K562 (cell line): ENCODE results near the gene DNAJC6. TPM values are rescaled to one million over a fixed set of nuclear protein-coding genes. Genes with fewer than 3 reads are reported as not detected.

ENCODE experiments used
- BMI1 ChIP-seq: fragments of 150-350 bp; IDR thresholded peaks from 2 replicates; pipeline ENCODE4 v1.6.1; 2014; ENCODE audit warnings: low read length
- CREB3L1 ChIP-seq: fragments of 450-650 bp; IDR thresholded peaks from 2 replicates; pipeline ENCODE4 v1.6.1; 2014; ENCODE audit warnings: low read depth, mild to moderate bottlenecking, moderate library complexity, borderline replicate concordance
- ELK3 ChIP-seq: fragments of 450-650 bp; formaldehyde crosslinking; IDR thresholded peaks from 2 replicates; pipeline ENCODE4 v1.4.0; 2020; ENCODE audit warnings: mild to moderate bottlenecking
- FOXO4 ChIP-seq: fragments of 450-650 bp; formaldehyde crosslinking; IDR thresholded peaks from 2 replicates; pipeline ENCODE4 v1.4.0; 2020; ENCODE audit warnings: mild to moderate bottlenecking, moderate library complexity
- HBP1 ChIP-seq: fragments of 450-650 bp; formaldehyde crosslinking; IDR thresholded peaks from 2 replicates; pipeline ENCODE4 v1.4.0; 2022; ENCODE audit warnings: missing genetic modification characterization
- ILF3 ChIP-seq: fragments of 450-650 bp; IDR thresholded peaks from 2 replicates; pipeline ENCODE4 v1.6.1; 2018; ENCODE audit warnings: antibody characterized with exemption, mild to moderate bottlenecking, moderate library complexity, borderline replicate concordance
- KDM4B ChIP-seq, 2 experiments: fragments of 450-650 bp in 1 of 2; sonication (generic) in 1 of 2; IDR thresholded peaks; 2 replicates each; pipeline ENCODE4 v1.6.1; 2016 to 2017; ENCODE audit warnings: borderline replicate concordance in 2 of 2, antibody characterized with exemption in 1 of 2, low read depth in 1 of 2, mild to moderate bottlenecking in 1 of 2
- KDM5B ChIP-seq: fragments of 200-600 bp; sonication (generic); IDR thresholded peaks from 2 replicates; pipeline ENCODE4 v1.6.1; 2012; ENCODE audit warnings: low read depth, mild to moderate bottlenecking, moderate library complexity, low read length, control low read depth, inconsistent platforms; ENCODE audit not compliant: insufficient replicate concordance
- MAFG ChIP-seq: fragments of 450-650 bp; conservative IDR thresholded peaks from 2 replicates; pipeline ENCODE4 v1.6.1; 2016; ENCODE audit warnings: missing genetic modification characterization, missing compliant biosample characterization
- MXI1 ChIP-seq: IDR thresholded peaks from 2 replicates; pipeline ENCODE4 v1.6.1; 2011; ENCODE audit warnings: low read depth, mild to moderate bottlenecking, improper control_type of control experiment, low read length
- TCF7L2 ChIP-seq: fragments of 150-350 bp; IDR thresholded peaks from 2 replicates; pipeline ENCODE4 v1.6.1; 2016; ENCODE audit warnings: low read depth, mild to moderate bottlenecking, low read length, moderate library complexity
- TRIM28 ChIP-seq: fragments of 450-650 bp; IDR thresholded peaks from 2 replicates; pipeline ENCODE4 v1.6.1; 2017
- ZBTB34 ChIP-seq: fragments of 250-450 bp; sonication (Bioruptor Pico); IDR thresholded peaks from 2 replicates; pipeline ENCODE4 v1.8.0; 2021; ENCODE audit warnings: mild to moderate bottlenecking, moderate library complexity
- ZNF518B ChIP-seq: fragments of 250-450 bp; sonication (Bioruptor Pico); IDR thresholded peaks from 2 replicates; pipeline ENCODE4 v1.5.0; 2021; ENCODE audit warnings: mild to moderate bottlenecking, moderate library complexity
- ZNF583 ChIP-seq: fragments of 250-450 bp; sonication (Bioruptor Pico); IDR thresholded peaks from 2 replicates; pipeline ENCODE4 v1.4.0; 2020
- polyA plus RNA-seq, 8 experiments: library from polyadenylated mRNA; depleted of rRNA in 4 of 8; stranded (reverse) in 5 of 8; unstranded in 3 of 8; fragments of >200 nt; fragmentation: Nextera tagmentation in 2 of 8; fragmentation: Illumina TruSeq in 1 of 8; extraction: Ambion mirVana in 2 of 8; extraction: Trizol in 1 of 8; gene quantifications; 2 replicates each; pipeline versions ENCODE4 v1.2.1 to v1.2.3, GENCODE V29; 2011 to 2014; ENCODE audit warnings: inconsistent platforms in 1 of 8, missing spikeins in 1 of 8
- total RNA-seq, 7 experiments: library from RNA; depleted of rRNA in 6 of 7; stranded (reverse); fragments of >200 nt in 6 of 7; fragmentation: Illumina TruSeq in 2 of 7; extraction: Trizol in 2 of 7; gene quantifications; 2 replicates each; pipeline versions ENCODE4 v1.2.1 to v1.2.3, GENCODE V29; 2011 to 2021; ENCODE audit warnings: low replicate concordance in 1 of 7

DNAJC6 gene
- total and polyA plus RNA-seq, 9 of the 15 experiments (the other 6 are each of a cell fraction or from before 2014, with no cell fraction given) = 6.7 to 78.7 (median 28.0) TPM

GRCh38 chr1:65412256-65412983, 103.1 kb downstream of the DNAJC6 start (continued):
- TF ChIP-seq TRIM28 (peak; percentile 30; the same call in 1 of the 2 replicates), TCF7L2 (no peak), ZNF583 (0 out of 2 replicates have a peak, but pooled peaks have one; percentile 32), ZNF518B (CRISPR knock-in tag) (0 out of 2 replicates have a peak, but pooled peaks have one; percentile 45), BMI1 (no peak), KDM5B (no peak), MAFG (peak; percentile 17; the same call in 1 of the 2 replicates), CREB3L1 (peak; percentile 23; the same call in 1 of the 2 replicates), ILF3 (peak; percentile 92; the same call in 1 of the 2 replicates), ELK3 (0 out of 2 replicates have a peak, but pooled peaks have one; percentile 15), MXI1 (no peak), FOXO4 (CRISPR knock-in tag) (no peak), KDM4B (IDR thresholded peaks at IDR 0.05; ENCODE audit: borderline replicate concordance in 2 of 2, low read depth in 1 of 2) (no peak), HBP1 (peak; percentile 80; the same call in 1 of the 2 replicates), ZBTB34 (peak; percentile 35; the same call in 1 of the 2 replicates)
